Activated CD8-positive, alpha-beta T cell treated with anti-CD3 and anti-CD28 coated beads for 36 hours (primary cell): Measurements from ENCODE around the gene PARD3. TPM values are rescaled to one million over a fixed set of nuclear protein-coding genes. Genes with fewer than 3 reads are reported as not detected.

ENCODE experiments used
- ATAC-seq: fragments of 200-7000 bp; cut with Tn5 transposase; one replicate; pipeline ENCODE4 v1.10.0; 2021; ENCODE audit warnings: mild to moderate bottlenecking, moderate library complexity
- CTCF ChIA-PET: fragments of 350-600 bp; sonication (Branson Sonifier 250); formaldehyde crosslinking; loops from one replicate; lab custom pipeline; 2021; ENCODE audit warnings: antibody characterized with exemption; lab: Charles Lee
- POLR2A ChIA-PET: fragments of 350-600 bp; sonication (Branson Sonifier 250); formaldehyde crosslinking; loops from one replicate; lab custom pipeline; 2021; ENCODE audit warnings: antibody characterized with exemption; lab: Charles Lee
- DNase-seq: peaks from one replicate; pipeline ENCODE4 v3.0.0-alpha.2; 2020
- H3K27ac Mint-ChIP-seq: one replicate; pipeline ENCODE4 v1.8.0; 2021; ENCODE audit warnings: mild to moderate bottlenecking, mixed read lengths
- H3K27me3 Mint-ChIP-seq: one replicate; pipeline ENCODE4 v1.8.0; 2021; ENCODE audit warnings: mixed read lengths
- H3K36me3 Mint-ChIP-seq: one replicate; pipeline ENCODE4 v1.8.0; 2021; ENCODE audit warnings: low read depth, mixed read lengths
- H3K4me1 Mint-ChIP-seq: one replicate; pipeline ENCODE4 v1.8.0; 2021; ENCODE audit warnings: low read depth, mixed read lengths
- H3K4me3 Mint-ChIP-seq: one replicate; pipeline ENCODE4 v1.8.0; 2021; ENCODE audit warnings: mild to moderate bottlenecking, moderate library complexity, mixed read lengths
- H3K9me3 Mint-ChIP-seq: one replicate; pipeline ENCODE4 v1.8.0; 2021; ENCODE audit warnings: mixed read lengths
- CTCF ChIP-seq: fragments of 200-600 bp; IDR thresholded peaks from one replicate; pipeline ENCODE4 v1.8.0; 2022; ENCODE audit warnings: antibody characterized with exemption, mild to moderate bottlenecking
- intact Hi-C: fragments of 100-400 bp; cut with micrococcal nuclease; formaldehyde crosslinking; loops from one replicate; pipeline ENCODE4 v1.10.0; 2022
- total RNA-seq, 2 experiments: library from RNA; stranded (reverse); gene quantifications; one replicate each; pipeline ENCODE4 v1.2.3, GENCODE V29; 2021

Gene PARD3
- total RNA-seq, 2 experiments from 2014 or later = 1.6 to 2.0 TPM

- intact Hi-C loops = no loop called here
- Mint-ChIP-seq H3K36me3 (no peaks in the 10 kb centered on the region), H3K4me3 (no peak overlapping the region), H3K4me1 (no peaks in the 10 kb centered on the region), H3K27ac (no peak overlapping the region), H3K27me3 (peaks cover 1% of the 10 kb centered on the region), H3K9me3 (no peaks in the 10 kb centered on the region)
- DNase-seq (no peak), ATAC-seq (no peak)
- TF ChIP-seq CTCF = no peak
- ChIA-PET POLR2A (no interaction called here), CTCF (no interaction called here)
These were observed 50.6 kb downstream of the PARD3 start for GRCh38 chr10:34764472-34764946.

GRCh38 chr10:34762603-34763299 is 52.3 kb downstream of the PARD3 start:
- CTCF ChIA-PET = no interaction called here
- H3K27me3 Mint-ChIP-seq = peaks cover 1% of the 10 kb centered on the region
- peaks cover 10% of the 10 kb centered on the region for H3K4me1 Mint-ChIP-seq
- no peak overlapping the region for H3K27ac Mint-ChIP-seq
- peaks cover 3% of the 10 kb centered on the region for H3K9me3 Mint-ChIP-seq
- intact Hi-C loops = no loop called here
- no peak for TF ChIP-seq CTCF
- no peaks in the 10 kb centered on the region for H3K36me3 Mint-ChIP-seq
- H3K4me3 Mint-ChIP-seq = no peak overlapping the region
- POLR2A ChIA-PET = no interaction called here
- ATAC-seq = no peak
- DNase-seq = no peak

GRCh38 chr10:34762156-34762555 is 52.9 kb downstream of the PARD3 start:
- H3K27me3 Mint-ChIP-seq = peaks cover 1% of the 10 kb centered on the region
- ATAC-seq = no peak
- ChIA-PET POLR2A (no interaction called here), CTCF (no interaction called here)
- H3K4me3 Mint-ChIP-seq = no peak overlapping the region
- no peaks in the 10 kb centered on the region for H3K36me3 Mint-ChIP-seq
- H3K9me3 Mint-ChIP-seq = peaks cover 3% of the 10 kb centered on the region
- TF ChIP-seq CTCF = no peak
- no peak overlapping the region for H3K27ac Mint-ChIP-seq
- no peak for DNase-seq
- intact Hi-C loops = no loop called here
- peaks cover 10% of the 10 kb centered on the region for H3K4me1 Mint-ChIP-seq

- peaks cover 10% of the 10 kb centered on the region for H3K4me1 Mint-ChIP-seq
- ATAC-seq (no peak), DNase-seq (no peak)
- H3K27me3 Mint-ChIP-seq = peaks cover 1% of the 10 kb centered on the region
- H3K27ac Mint-ChIP-seq = no peak overlapping the region
- TF ChIP-seq CTCF = no peak
- ChIA-PET CTCF (no interaction called here), POLR2A (no interaction called here)
- peaks cover 3% of the 10 kb centered on the region for H3K9me3 Mint-ChIP-seq
- intact Hi-C loops = no loop called here
- H3K4me3 Mint-ChIP-seq = no peak overlapping the region
- H3K36me3 Mint-ChIP-seq = no peaks in the 10 kb centered on the region
These were observed 53.6 kb downstream of the PARD3 start for GRCh38 chr10:34761453-34761852.

- peaks cover 1% of the 10 kb centered on the region for H3K27me3 Mint-ChIP-seq
- no peak for TF ChIP-seq CTCF
These were observed 54.5 kb downstream of the PARD3 start for GRCh38 chr10:34760606-34761005.

More at GRCh38 chr10:34760606-34761005, 54.5 kb downstream of the PARD3 start:
- DNase-seq (no peak), ATAC-seq (no peak)
- Mint-ChIP-seq H3K27ac (no peak overlapping the region), H3K9me3 (peaks cover 3% of the 10 kb centered on the region), H3K4me1 (peaks cover 10% of the 10 kb centered on the region), H3K36me3 (no peaks in the 10 kb centered on the region), H3K4me3 (no peak overlapping the region)
- intact Hi-C loops = no loop called here
- ChIA-PET CTCF (no interaction called here), POLR2A (no interaction called here)
